Stomach (tissue), 4 donors: ENCODE measurements around the gene ADCY10.

Source experiments
- EP300 ChIP-seq: sonication (generic); formaldehyde crosslinking; IDR thresholded peaks from one replicate; pipeline ENCODE4 v1.6.1; 2017; ENCODE audit warnings: antibody characterized with exemption
- POLR2A ChIP-seq, 4 donors: fragments of 450-650 bp; IDR thresholded peaks; one replicate each; pipeline ENCODE4 v1.6.1; 2016; ENCODE audit warnings: antibody characterized with exemption in 4 of 4, control low read depth in 2 of 4, mild to moderate bottlenecking in 1 of 4, moderate library complexity in 1 of 4
- TF ChIP-seq, protein P1 (sequence below), 7 experiments: fragments of 450-650 bp in 4 of 7; fragments of 200-600 bp in 3 of 7; sonication (generic) in 3 of 7; IDR thresholded peaks; one replicate each; pipeline ENCODE4 v1.5.1; 2016 to 2019; ENCODE audit warnings: antibody characterized with exemption in 7 of 7, control low read depth in 2 of 7, mild to moderate bottlenecking in 1 of 7

DNA sequence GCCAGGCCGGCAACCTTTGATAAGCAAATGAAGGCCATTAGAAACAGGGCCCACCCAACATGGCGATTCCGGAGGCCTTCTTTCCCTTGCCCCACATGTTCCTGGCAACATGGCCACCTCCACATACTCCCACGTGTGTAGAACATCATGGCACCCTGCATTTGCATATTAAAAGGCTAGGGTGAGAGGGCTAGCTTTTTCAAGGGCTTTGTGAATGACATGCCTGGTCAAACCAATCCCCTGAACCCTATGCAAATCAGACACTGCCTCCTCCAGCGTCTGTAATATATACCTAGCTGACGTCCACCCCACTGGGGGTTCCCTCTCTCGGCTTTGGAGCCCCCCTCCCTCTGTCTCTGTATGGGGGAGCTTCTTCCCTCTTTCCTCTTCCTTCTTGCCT lies 1.6 kb downstream of the ADCY10 start:
- TF ChIP-seq, protein P1, sequence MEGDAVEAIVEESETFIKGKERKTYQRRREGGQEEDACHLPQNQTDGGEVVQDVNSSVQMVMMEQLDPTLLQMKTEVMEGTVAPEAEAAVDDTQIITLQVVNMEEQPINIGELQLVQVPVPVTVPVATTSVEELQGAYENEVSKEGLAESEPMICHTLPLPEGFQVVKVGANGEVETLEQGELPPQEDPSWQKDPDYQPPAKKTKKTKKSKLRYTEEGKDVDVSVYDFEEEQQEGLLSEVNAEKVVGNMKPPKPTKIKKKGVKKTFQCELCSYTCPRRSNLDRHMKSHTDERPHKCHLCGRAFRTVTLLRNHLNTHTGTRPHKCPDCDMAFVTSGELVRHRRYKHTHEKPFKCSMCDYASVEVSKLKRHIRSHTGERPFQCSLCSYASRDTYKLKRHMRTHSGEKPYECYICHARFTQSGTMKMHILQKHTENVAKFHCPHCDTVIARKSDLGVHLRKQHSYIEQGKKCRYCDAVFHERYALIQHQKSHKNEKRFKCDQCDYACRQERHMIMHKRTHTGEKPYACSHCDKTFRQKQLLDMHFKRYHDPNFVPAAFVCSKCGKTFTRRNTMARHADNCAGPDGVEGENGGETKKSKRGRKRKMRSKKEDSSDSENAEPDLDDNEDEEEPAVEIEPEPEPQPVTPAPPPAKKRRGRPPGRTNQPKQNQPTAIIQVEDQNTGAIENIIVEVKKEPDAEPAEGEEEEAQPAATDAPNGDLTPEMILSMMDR (IDR thresholded peaks at IDR 0.05) = no peak
- TF ChIP-seq POLR2A (IDR thresholded peaks at IDR 0.05) (no peak), EP300 (no peak)
